CD4-positive, alpha-beta T cell (primary cell): ENCODE measurements around the gene CLSTN3. TPM values are rescaled to one million over a fixed set of nuclear protein-coding genes. Genes with fewer than 3 reads are reported as not detected.

Source experiments
- ATAC-seq: fragments of 200-7000 bp; cut with Tn5 transposase; one replicate; pipeline ENCODE4 v1.10.0; 2022; ENCODE audit warnings: mild to moderate bottlenecking; ENCODE audit not compliant: poor library complexity
- CTCF ChIA-PET: fragments of 350-600 bp; sonication (Branson Sonifier 250); formaldehyde crosslinking; loops from one replicate; lab custom pipeline; 2021; ENCODE audit warnings: antibody characterized with exemption, inconsistent platforms; lab: Charles Lee
- POLR2A ChIA-PET: fragments of 350-600 bp; sonication (Branson Sonifier 250); formaldehyde crosslinking; loops from one replicate; lab custom pipeline; 2021; ENCODE audit warnings: antibody characterized with exemption, inconsistent platforms; lab: Charles Lee
- DNase-seq, 14 experiments: peaks; one replicate each; pipeline ENCODE4 v3.0.0-alpha.2; 2013 to 2020; ENCODE audit warnings: mixed read lengths in 2 of 14
- H3K27ac ChIP-seq, 2 donors: one replicate each; pipeline versions ENCODE4 v1.5.1 to v1.7.0; 2013; ENCODE audit warnings: low read length in 2 of 2, low read depth in 1 of 2, mild to moderate bottlenecking in 1 of 2
- H3K27me3 ChIP-seq, 2 experiments: 1 replicate in 1 of 2; 2 replicates in 1 of 2; pipeline versions ENCODE4 v1.6.1 to v1.7.0; 2013; ENCODE audit warnings: low read length in 2 of 2, control low read depth in 1 of 2, mild to moderate bottlenecking in 1 of 2, moderate library complexity in 1 of 2; ENCODE audit not compliant: insufficient read depth in 2 of 2, control insufficient read depth in 1 of 2
- H3K36me3 ChIP-seq: one replicate; pipeline ENCODE4 v1.6.1; 2013; ENCODE audit warnings: low read length, control low read depth; ENCODE audit not compliant: insufficient read depth
- H3K4me1 ChIP-seq: one replicate; pipeline ENCODE4 v1.6.1; 2013; ENCODE audit warnings: low read length, control low read depth; ENCODE audit not compliant: insufficient read depth
- H3K4me3 ChIP-seq: one replicate; pipeline ENCODE4 v1.5.1; 2013; ENCODE audit warnings: mild to moderate bottlenecking, low read length, moderate library complexity
- H3K9me3 ChIP-seq, 2 experiments: 1 replicate in 1 of 2; 2 replicates in 1 of 2; pipeline versions ENCODE4 v1.6.1 to v1.7.0; 2013; ENCODE audit warnings: low read length in 2 of 2, mild to moderate bottlenecking in 2 of 2, control low read depth in 1 of 2, moderate library complexity in 1 of 2; ENCODE audit not compliant: control insufficient read depth in 1 of 2, insufficient read depth in 1 of 2
- H3K27ac Mint-ChIP-seq: one replicate; pipeline ENCODE4 v1.8.0; 2020; ENCODE audit warnings: mixed read lengths
- H3K27me3 Mint-ChIP-seq: one replicate; pipeline ENCODE4 v1.8.0; 2021; ENCODE audit warnings: mixed read lengths
- H3K36me3 Mint-ChIP-seq: one replicate; pipeline ENCODE4 v1.8.0; 2021; ENCODE audit warnings: low read depth, mixed read lengths
- H3K4me1 Mint-ChIP-seq: one replicate; pipeline ENCODE4 v1.8.0; 2021; ENCODE audit warnings: low read depth, mixed read lengths
- H3K4me3 Mint-ChIP-seq: one replicate; pipeline ENCODE4 v1.8.0; 2020; ENCODE audit warnings: mild to moderate bottlenecking, mixed read lengths
- H3K9me3 Mint-ChIP-seq: one replicate; pipeline ENCODE4 v1.8.0; 2020; ENCODE audit warnings: mixed read lengths
- intact Hi-C, 2 experiments: fragments of 100-400 bp; cut with DNase I in 1 of 2; cut with micrococcal nuclease in 1 of 2; formaldehyde crosslinking; loops; one replicate each; pipeline versions ENCODE4 v1.15.1 to v1.9.0; 2023 to 2025; cut with DNase I, micrococcal nuclease
- total RNA-seq, 174 experiments: library from RNA in 2 of 174; stranded (reverse) in 2 of 174; gene quantifications; one replicate each; pipeline ENCODE4 v1.2.3 and lab custom pipeline; 2021 to 2026
- TF ChIP-seq, protein P1 (sequence below): fragments of 200-600 bp; IDR thresholded peaks from one replicate; pipeline ENCODE4 v1.8.0; 2022; ENCODE audit warnings: antibody characterized with exemption, mild to moderate bottlenecking

CLSTN3 gene
- total RNA-seq, 2 experiments from 2014 or later: 29.1 to 33.9 TPM

DNA sequence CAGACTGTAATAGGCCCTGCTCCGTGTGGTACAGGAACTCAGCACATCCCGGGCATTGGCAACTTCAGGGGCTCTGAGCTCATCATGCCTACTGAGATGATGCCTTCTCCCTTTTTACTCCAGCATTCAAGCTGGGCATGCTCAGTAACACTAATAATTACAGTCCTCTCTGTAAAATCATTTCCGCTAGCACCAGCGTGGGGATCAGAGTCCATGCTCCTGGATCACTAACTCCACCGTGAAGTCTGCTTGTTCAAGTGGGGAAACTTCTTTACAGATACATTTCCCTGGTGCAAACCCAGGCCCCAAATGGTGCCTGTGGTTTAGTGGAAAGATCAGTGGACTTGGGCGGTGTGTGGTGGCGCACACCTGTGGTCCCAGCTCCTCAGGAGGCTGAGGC lies 16.7 kb downstream of the CLSTN3 start:
- Mint-ChIP-seq H3K36me3 (peaks cover 71% of the 10 kb centered on the region), H3K9me3 (no peaks in the 10 kb centered on the region), H3K27ac (no peak overlapping the region), H3K4me1 (no peaks in the 10 kb centered on the region), H3K4me3 (no peak overlapping the region), H3K27me3 (no peaks in the 10 kb centered on the region)
- TF ChIP-seq, protein P1, sequence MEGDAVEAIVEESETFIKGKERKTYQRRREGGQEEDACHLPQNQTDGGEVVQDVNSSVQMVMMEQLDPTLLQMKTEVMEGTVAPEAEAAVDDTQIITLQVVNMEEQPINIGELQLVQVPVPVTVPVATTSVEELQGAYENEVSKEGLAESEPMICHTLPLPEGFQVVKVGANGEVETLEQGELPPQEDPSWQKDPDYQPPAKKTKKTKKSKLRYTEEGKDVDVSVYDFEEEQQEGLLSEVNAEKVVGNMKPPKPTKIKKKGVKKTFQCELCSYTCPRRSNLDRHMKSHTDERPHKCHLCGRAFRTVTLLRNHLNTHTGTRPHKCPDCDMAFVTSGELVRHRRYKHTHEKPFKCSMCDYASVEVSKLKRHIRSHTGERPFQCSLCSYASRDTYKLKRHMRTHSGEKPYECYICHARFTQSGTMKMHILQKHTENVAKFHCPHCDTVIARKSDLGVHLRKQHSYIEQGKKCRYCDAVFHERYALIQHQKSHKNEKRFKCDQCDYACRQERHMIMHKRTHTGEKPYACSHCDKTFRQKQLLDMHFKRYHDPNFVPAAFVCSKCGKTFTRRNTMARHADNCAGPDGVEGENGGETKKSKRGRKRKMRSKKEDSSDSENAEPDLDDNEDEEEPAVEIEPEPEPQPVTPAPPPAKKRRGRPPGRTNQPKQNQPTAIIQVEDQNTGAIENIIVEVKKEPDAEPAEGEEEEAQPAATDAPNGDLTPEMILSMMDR: no peak
- intact Hi-C loops: no loop called here
- no peak for ATAC-seq
- Histone ChIP-seq H3K27me3 (no peaks in the 10 kb centered on the region), H3K4me3 (no peak overlapping the region), H3K27ac (no peak overlapping the region), H3K36me3 (peaks cover 71% of the 10 kb centered on the region), H3K9me3 (no peaks in the 10 kb centered on the region), H3K4me1 (no peaks in the 10 kb centered on the region)
- POLR2A ChIA-PET: no interaction called here
- CTCF ChIA-PET: no interaction called here
- no peak for DNase-seq

DNA sequence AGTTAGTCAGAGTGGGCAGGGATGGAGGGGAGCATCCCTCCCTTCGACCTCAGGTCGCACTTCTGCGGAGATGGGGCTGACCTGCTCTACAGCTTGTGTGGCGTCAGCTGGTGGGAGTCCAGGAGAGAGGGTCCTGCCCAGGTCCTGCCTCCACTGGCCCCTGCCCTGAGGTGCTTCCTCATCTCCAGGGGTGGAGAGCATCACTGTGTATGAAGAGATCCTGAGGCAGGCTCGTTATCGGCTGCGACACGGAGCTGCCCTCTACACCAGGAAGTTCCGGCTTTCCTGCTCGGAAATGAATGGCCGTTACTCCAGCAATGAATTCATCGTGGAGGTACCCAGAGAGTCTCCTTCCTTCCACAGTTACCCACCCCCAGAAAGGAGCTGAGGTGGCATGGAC lies 20.2 kb downstream of the CLSTN3 start:
- ChIA-PET CTCF (no interaction called here), POLR2A (no interaction called here)
- no peak overlapping the region for H3K27ac Mint-ChIP-seq

DNA sequence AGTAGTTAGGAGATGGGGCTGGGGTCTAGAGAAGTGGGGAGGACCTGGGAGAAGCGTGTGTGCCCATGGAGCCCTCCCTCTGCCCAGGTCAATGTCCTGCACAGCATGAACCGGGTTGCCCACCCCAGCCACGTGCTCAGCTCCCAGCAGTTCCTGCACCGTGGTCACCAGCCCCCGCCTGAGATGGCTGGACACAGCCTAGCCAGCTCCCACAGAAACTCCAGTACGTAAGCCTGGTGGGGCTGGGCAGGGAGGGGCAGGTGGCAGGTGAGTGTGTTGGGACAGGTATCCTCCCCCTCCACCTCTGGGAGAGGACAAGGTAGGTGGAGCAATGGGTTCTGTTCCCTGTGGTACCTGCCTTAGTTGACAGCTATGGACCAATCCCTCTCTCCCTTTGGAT lies 20.7 kb downstream of the CLSTN3 start:
- CTCF ChIA-PET: no interaction called here
- peaks cover 69% of the 10 kb centered on the region for H3K36me3 Mint-ChIP-seq

More for the DNA sequence above, 20.2 kb downstream of the CLSTN3 start:
- Mint-ChIP-seq H3K4me1 (no peaks in the 10 kb centered on the region), H3K9me3 (no peaks in the 10 kb centered on the region), H3K4me3 (no peak overlapping the region), H3K36me3 (peaks cover 72% of the 10 kb centered on the region), H3K27me3 (no peaks in the 10 kb centered on the region)
- Histone ChIP-seq H3K4me3 (no peak overlapping the region), H3K36me3 (peaks cover 86% of the 10 kb centered on the region), H3K27ac (no peak overlapping the region), H3K4me1 (no peaks in the 10 kb centered on the region), H3K27me3 (no peaks in the 10 kb centered on the region), H3K9me3 (no peaks in the 10 kb centered on the region)
- TF ChIP-seq, protein P1: no peak
- DNase-seq (no peak), ATAC-seq (no peak)
- intact Hi-C loops: no loop called here

More for the DNA sequence above, 20.7 kb downstream of the CLSTN3 start:
- Mint-ChIP-seq H3K9me3 (no peaks in the 10 kb centered on the region), H3K27me3 (no peaks in the 10 kb centered on the region), H3K4me3 (no peak overlapping the region), H3K4me1 (no peaks in the 10 kb centered on the region), H3K27ac (no peak overlapping the region)
- H3K27ac ChIP-seq: no peak overlapping the region
- H3K4me3 ChIP-seq: no peak overlapping the region
- intact Hi-C loops: no loop called here
- no peaks in the 10 kb centered on the region for H3K9me3 ChIP-seq
- H3K27me3 ChIP-seq: no peaks in the 10 kb centered on the region
- no peaks in the 10 kb centered on the region for H3K4me1 ChIP-seq
- peaks cover 86% of the 10 kb centered on the region for H3K36me3 ChIP-seq
- TF ChIP-seq, protein P1: no peak
- ATAC-seq (no peak), DNase-seq (no peak)
- POLR2A ChIA-PET: no interaction called here
